Fibroblast of skin of right quadriceps (primary cell): ENCODE results near the gene TAF1B.
"Not testable (repeated sequence)": the region's sequence is repeated elsewhere in the genome, so short reads cannot be mapped to it uniquely, and the experiment has no call there.

Source experiments
- DNase-seq: peaks from one replicate; pipeline ENCODE4 v3.0.0-alpha.2; 2013

The TAF1B gene

DNA sequence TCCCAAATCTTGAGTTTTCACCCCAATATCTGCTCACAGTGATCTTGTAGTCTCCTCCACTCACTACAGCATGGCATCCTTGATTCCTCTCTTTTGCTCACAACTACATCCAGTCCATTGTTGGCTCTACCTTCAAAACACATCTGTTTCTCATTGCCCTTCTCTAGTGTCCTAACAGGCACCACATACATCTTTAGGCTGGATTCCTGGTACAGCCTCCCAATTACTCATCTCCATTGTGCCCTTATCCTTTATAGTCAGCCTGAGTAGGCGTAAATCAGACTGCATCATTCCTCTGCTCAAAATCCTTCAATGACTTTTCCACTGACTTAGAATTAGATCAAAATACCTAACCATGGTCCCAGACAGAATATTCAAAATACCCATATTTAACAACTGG, 10.7 kb upstream of the TAF1B start:
- DNase-seq: peak; percentile 82

DNA sequence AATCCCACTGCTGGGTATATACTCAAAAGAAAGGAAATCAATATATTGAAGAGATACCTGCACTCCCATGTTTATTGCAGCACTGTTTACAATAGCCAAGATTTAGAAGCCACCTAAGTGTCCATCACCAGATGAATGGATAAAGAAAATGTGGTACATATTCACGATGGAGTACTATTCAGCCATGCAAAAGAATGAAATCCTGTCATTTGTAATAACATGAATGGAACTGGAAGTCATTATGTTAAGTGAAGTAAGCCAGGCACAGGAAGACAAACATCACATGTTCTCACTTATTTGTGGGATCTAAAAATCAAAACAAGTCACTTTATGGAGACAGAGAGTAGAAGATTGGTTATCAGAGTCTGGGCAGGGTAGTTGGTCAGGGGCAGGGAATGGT, 8.2 kb upstream of the TAF1B start:
- not testable (repeated sequence) for DNase-seq

DNA sequence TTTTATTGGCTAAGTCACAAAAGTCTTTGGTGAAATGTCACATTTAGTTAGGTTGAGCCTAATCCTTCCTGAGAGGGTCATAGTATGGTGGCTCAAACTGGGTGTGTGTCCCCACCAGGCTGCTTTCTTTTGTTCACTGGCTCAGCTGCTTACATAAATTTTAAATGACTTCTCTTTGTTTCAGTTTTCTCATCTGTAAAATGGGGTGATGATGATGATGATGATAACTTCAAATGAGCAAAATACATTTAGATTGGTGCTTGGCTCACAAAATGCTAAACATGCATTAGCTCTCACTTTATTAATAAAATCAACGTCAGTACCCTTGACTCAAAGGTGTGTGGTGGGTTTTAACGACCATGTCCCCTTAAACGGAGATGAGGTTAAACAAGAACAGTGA, 7.2 kb upstream of the TAF1B start:
- no peak for DNase-seq

DNA sequence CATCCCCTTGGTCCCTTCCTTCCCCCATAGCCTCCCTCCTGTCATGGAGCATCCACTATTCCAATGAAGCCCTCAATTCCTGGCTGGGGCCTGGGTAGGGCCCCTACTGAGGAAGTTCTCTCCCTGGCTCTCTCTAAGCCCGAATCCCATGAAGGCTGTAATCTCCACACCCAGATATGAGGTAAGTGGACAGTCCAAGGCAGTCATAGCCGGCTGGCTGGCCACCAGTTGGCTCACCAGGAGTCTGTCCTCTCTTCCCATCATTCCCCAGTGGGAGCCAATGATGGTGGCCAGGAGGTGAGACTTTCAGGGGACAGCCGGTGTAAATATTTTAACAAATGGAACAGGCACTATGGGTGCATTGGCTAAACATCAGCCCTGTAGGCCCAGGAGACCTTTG, 6.8 kb upstream of the TAF1B start:
- no peak for DNase-seq

DNA sequence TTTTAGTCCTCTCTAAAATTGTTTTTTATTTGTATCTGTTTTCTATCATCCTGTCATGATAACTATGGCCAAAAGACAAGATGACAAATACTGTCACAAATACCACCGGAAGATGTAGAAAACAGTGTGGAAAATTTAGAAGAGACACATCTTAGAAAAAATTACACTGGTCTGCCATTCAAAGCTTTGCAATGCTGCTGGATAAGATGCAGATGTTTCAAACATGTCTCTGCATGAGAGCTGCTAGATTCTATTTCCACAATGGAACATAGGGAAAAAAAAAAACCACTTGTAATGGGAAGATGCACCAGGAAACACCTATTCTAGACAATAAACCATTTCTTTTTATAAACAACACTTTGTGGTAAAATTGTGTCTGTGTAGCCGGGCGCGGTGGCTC, 5.8 kb upstream of the TAF1B start:
- DNase-seq: no peak

DNA sequence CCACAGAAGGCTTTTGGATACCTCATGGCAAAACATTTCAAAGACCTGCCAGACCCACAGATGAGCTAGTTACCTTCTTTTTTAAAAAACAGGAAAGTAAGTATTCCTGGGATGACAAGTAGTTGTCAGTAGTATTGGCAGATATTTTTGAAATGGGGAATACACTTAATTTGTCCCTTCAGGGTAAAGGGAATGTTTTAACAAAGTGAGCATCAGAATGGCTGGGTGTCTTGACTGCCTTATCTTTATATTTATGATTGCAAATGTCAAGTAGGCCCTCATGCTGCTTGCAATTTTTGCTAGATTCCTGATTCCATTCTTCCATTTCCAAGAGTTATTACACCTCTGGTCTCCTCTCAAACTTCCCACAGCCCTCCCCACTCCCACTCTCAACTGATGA, 4.9 kb upstream of the TAF1B start:
- no peak for DNase-seq

DNA sequence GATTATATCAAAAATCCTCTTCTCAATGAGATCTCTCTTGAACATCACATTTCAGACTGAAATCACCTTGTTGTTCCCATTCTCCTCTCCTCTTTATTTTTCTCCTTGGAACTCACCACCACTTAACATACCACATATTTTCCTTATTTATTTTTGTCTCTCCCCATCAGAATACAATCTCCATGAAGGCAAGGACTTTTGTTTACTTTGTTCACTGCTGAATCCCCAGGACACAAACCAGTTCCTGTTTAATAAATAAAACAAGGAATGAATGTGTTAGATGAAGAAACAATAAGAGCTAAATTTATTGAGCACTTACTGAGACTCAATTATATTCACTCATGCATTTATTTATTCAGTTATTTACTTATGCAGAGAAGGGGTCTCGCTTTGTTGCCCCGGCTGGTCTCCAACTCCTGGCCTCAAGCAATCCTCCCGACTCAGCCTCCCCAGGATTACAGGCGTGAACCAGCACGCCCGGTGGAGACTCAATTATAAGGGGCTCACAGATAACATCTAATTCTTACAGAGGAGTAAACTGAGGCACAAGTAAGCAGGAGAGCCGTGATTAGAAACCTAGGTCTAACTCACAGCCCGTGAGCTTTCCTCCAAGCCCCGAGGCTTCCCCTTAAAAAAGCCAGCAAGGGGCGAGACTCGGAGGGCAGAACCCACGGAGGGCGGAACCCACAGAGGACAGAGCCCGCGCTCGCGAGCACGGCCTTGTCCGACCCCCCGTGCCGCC, 616 bp upstream of the TAF1B start:
- no peak for DNase-seq

DNA sequence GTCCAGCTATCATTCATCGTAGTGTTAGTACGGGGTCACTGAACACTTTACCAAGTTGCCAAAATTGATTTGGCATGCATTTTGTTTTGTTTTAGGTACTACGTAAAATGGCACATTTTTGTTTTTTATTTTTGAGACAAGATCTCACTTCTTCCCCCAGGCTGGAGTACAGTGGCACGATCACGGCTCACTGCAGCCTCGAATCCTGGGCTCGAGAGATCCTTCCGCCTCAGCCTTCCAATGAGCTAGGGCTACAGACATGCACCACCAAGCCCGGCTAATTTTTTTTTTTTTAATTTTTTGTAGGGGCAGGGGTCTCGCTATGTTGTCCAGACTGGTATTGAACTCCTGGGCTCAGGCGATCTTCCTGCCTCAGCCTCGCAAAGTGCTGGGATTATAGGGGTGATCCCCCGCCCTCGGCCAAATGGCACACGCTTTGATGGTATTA, 786 bp downstream of the TAF1B start:
- peak; percentile 56 for DNase-seq

DNA sequence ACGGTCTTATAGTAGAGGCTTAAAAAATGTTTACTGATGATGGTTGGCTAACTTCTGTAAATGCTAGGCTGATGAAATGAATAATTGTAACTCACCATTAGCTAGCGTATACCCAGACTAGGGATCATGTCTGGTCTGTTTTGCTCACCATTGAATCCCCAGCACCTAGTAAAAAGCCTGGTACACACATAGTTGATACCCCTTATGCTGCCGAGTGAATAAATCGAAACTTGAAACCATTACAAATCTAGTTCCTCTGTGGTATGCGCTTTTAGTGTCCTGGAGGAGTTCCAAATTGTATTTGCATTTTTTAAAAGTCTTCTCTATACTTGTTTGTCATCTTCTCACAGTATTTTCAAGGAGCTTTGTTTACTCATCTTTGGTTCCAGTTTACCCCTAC, 1.3 kb downstream of the TAF1B start:
- DNase-seq: peak; percentile 71

DNA sequence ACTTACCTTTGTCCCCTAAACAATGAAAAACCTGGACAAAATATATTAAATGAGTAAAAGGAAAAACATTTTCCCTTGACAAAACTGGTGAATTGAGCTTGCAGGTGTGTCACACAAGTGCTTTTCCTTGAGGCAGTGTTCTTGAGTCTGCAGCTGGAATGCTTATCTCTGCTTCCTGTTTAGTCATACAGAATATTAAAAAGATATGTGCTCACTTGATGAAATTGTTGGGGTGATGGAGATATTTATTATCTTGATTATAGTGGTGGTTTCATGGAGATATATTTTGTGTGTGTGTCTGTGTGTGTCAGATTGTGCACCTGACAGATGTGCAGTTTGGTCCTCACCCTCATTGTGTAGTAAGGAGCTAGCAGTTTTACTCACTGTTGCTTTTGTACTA, 3.3 kb downstream of the TAF1B start:
- no peak for DNase-seq

DNA sequence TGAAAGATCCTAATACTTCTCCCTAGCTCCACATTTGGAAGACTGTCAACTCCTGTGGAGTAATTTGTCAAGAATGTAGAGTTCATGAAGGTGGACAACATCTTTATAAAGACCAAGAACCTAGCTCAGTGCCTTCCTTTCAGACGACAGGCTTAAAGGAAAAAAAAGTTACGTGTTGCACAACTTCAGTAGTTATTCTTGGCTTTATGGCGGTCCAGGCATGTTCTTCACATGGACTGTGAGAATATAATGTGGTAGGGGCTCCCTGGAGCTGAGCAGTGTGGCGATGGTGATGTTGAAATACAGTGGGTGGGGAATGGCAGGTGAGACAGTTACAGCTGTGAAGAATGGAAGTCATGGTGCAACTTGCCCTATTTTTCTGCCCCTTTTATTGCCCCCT, 3.9 kb downstream of the TAF1B start:
- peak; percentile 38 for DNase-seq

DNA sequence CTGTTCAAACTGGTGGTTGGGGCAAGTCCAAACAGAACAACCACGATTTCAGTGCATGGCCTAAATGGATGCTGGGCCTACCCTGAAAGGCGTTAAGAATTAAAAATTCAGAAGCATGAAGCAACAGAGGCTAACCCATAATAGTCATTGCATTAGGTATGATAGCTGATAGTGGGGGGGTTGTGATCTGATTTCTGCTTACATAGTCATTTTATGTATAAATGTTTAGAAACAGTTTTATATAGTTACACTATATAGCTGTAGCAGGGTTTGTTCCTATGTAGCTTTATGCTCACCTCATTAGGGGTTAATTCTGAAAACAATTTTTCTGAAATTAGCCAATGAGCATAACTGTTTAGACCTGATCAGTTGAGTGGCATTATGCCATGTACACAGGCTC, 9.6 kb downstream of the TAF1B start:
- DNase-seq: no peak

DNA sequence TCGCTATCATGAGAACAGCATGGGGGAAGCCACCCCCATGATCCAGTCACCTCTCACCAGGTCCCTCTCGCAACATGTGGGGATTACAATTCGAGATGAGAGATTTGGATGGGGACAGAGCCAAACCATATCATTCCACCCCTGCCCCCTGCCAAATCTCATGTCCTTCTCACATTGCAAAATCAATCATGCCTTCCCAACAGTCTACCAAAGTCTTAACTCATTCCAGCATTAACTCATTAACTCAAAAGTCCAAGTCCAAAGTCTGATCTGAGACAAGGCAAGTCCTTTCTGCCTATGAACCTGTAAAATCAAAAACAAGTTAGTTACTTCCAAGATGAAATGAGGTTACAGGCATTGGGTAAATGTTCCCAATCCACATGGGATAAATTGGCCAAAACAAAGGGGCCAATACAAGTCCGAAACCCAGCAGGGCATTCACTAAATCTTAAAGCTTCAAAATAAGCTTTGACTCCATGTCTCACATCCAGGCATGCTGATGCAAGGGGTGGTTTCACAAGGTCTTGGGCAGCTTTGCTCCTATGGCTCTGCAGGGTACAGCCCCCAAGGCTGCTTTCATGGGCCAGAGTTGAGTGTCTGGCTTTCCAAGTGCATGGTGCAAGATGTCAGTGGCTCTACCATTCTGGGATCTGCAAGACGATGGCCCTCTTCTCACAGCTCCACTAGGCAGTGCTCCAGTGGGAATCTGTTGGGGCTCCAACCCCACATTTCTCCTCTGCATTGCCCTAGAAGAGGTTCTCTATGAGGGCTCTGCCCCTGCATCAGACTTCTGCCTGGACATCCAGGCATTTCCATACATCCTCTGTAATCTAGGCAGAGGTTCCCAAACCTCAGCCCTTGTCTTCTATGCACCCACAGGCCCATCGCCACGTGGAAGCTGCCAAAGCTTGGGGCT, 14.8 kb downstream of the TAF1B start:
- no peak for DNase-seq

DNA sequence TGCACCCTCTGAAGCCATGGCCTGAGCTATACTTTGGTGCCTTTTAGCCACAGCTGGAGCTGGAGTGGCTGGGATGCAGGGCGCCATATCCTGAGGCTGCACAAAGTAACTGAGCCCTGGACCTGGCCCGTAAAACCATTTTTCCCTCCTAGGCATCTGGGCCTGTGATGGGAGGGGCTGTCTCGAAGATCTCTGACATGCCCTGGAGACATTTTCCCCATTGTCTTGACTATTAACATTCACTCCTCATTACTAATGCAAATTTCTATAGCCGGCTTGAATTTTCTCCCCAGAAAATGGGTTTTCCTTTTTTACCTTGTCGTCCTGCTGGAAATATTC, 15.4 kb downstream of the TAF1B start:
- no peak for DNase-seq

DNA sequence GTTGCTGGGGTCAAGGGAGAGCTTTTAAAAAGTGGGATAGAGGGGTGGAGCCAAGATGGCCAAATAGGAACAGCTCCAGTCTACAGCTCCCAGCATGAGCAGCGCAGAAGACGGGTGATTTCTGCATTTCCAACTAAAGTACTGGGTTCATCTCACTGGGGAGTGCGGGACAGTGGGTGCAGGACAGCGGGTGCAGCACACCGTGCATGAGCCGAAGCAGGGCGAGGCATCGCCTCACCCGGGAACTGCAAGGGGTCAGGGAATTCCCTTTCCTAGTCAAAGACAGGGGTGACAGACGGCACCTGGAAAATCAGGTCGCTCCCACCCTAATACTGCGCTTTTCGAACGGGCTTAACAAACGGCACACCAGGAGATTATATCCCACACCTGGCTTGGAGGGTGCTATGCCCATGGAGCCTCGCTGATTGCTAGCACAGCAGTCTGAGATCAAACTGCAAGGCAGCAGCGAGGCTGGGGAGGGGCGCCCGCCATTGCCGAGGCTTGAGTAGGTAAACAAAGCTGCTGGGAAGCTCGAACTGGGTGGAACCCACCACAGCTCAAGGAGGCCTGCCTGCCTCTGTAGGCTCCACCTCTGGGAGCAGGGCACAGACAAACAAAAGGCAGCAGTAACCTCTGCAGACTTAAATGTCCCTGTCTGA, 17.8 kb downstream of the TAF1B start:
- DNase-seq: not testable (repeated sequence)

DNA sequence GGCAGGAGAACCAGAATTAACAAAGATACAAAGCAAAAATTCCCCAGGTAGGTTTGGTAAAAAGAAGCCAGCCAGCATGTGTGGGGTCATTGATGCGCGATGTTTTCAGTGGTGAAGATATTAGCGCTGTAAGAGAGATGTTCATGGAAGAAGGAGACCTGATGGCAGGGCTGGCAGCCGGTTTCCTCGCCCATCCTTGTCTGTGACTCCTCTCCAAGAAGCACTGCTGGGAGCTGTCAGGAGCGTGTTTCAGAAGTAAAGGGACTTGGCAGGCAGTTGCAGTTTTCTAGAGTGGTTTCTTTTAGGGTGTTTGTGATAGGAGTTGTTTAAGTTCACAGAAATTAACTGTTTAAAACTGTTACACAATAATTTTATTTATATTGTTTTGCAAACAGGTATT, 24.6 kb downstream of the TAF1B start:
- DNase-seq: no peak

DNA sequence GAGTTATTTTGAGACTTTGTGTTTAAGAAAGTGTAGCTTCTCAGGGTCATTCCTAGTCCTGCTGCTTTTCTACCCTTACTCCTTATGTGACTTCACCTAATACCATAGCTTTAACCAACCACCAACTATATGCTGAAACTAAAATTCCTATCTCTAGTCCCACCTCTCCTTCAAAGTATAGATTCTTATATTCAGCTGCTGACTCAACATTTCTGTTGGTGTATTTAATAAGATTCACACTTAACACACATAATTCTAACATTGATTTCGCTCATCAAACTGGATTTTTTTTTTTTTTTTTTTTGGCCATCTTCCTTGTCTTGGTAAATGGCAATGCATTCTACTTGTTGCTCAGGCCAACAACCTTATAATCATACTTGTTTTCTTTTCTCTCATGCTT, 30.1 kb downstream of the TAF1B start:
- no peak for DNase-seq

DNA sequence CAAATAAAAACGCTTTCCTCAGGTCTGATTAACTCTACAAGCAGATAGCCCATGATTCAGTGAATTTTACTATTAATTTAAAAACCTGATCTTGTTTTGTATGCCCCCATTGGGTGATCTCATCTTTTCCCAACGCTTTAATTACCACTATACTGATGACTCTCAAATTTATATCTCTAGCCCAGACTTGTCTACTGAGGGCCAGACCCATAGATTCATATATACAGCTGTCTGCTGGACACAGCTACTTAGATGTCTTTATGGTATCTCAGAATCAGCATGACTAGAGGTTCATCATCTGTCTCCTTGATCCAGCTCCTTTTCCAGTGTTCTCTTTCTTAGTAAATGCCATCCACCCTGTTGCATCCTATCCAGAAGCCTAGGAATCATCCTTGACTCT, 33.8 kb downstream of the TAF1B start:
- DNase-seq: no peak

DNA sequence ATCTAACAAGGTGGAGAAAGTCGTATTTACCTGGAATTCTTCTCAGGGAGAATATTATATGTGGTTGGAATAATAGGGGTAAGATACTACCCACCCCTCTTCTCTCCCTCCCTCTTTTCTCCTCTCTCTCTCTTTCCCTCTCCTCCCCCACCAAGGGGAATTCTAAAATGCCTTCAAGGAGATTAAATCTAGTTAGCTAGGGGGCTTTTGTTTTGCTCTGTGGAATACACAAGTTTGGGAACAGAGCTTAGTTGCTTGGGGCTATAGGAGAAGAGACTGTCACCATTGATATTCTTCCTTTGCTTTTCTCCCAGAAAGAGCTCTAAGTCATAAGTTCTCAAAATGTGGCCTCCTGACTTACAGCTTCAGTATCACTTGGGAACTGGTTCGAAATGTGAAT, 34.5 kb downstream of the TAF1B start:
- DNase-seq: no peak

DNA sequence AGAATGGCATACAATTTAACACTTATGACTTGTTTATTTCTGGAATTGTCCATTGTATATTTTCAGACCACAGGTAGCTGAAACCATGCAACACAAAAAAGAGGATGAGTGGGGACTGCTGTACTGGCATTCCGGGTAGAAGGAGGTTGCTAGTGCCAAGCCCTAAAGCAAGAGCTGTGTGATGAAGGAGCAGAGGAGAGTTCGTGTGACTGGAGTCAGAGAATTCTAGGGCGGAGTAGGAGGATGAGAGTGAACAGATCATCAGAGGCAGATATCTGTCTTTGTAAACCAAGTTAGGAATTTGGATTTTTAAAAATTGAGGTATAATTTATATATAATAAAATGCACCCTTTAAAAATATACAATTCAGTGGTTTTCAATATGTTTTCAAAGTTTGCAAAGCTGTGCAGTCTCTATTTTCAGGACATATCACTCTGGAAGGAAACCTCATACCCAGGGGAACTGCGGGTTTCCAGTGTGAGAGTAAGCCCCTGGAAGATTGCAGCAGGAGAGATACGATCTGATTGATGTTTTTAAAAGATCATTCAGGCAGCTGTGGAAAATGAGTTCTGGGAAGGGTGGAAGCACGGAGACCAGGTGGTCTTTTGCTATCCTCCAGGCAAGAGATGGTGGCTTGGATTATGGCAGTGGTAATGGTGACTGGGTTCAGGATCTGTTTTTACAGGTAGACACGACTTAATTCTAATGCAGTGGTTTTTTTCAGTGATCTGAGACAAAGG, 36.4 kb downstream of the TAF1B start:
- DNase-seq: no peak

DNA sequence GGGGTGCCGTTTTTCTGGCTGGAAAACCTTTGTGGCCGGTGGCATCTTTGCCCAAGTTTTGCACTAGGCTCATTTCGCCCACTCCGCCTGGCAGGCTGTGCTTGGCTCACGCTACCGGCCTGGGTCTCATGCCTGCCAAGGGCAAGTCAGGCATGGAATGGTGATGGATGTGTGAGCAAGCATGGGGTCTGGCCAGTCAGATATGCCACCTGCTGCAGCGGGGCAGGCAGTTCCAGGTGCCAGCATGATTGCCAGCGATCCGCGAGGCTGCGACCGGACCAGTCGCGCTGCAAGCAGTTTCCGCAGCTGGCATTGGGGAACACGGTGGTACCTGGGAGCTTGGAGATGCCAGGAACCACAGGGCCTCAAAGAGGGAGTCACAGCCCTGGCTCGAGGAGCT, 40.6 kb downstream of the TAF1B start:
- DNase-seq: no peak

DNA sequence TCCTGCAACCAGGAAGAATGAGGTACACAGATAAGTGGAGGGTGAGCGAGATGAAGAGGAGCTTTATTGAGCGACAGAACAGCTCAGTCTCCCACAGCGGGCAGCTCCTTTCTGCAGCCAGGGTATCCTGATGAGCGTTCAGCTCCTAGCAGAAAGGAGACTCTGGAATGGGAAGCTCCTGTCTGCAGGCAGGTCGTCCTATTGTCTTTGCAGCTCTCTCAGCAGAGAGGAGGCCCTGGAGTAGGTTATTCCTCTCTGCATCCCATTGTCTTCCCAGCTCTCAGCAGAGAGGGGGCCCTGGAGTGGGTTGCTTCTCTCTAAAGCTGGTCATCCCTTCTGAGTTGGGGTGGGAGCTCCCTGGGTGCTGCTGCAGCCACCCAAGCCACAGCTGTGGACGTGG, 41.2 kb downstream of the TAF1B start:
- DNase-seq: no peak

DNA sequence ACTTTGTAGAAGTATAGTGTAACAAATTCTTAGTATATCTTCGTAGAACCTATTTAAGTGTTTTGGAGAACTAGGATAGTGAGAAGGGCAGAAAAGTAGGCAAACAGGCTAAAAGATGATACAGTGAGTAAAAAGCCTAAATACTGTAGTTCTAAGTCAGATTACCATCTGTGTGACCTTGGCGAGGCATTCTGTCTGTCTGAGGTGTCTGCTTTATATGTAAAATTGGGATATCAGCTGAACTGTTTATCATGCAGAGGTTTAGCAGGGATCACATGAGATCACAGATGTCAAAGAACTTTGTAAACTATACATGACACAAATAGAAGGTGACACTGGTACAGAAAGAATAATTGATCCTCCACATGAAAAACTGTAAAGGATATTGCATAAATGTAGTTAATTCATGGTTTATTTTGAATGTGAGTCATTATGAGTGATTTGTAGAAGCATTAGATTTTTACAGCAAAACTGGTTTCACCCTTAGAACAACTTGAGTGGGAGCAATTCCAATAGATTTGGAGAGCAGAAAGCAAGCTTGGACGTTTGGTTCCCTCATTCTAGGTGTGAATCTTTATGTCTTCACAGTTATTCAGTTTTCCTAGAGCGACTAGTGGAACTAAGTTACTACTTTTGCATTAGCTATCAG, 41.9 kb downstream of the TAF1B start:
- peak; percentile 22 for DNase-seq
